ENCODE data around the gene BAHD1.

DNA sequence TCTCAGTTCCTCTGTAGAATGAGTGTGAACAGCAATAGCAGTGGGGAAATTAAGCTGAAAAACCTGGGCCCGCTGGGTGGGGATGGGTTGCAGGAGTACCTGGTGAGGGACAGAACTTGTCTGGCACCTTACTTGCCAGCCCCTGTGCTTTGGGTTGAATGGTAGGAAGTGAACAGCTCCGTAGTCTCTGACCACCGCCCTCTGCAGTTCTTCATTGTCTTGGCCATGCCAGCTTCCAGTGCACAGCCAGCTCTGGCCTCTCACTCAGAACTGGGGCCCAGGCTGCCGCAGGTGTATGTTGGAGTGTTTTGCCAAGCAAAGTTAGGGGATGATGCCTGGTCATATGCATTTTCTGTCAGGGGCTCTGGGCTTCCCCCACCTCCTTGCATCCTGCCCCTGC lies 16.0 kb downstream of the BAHD1 start:
- no peak for TF ChIP-seq POLR2A (IDR thresholded peaks at IDR 0.05)
- TF ChIP-seq, protein P1, sequence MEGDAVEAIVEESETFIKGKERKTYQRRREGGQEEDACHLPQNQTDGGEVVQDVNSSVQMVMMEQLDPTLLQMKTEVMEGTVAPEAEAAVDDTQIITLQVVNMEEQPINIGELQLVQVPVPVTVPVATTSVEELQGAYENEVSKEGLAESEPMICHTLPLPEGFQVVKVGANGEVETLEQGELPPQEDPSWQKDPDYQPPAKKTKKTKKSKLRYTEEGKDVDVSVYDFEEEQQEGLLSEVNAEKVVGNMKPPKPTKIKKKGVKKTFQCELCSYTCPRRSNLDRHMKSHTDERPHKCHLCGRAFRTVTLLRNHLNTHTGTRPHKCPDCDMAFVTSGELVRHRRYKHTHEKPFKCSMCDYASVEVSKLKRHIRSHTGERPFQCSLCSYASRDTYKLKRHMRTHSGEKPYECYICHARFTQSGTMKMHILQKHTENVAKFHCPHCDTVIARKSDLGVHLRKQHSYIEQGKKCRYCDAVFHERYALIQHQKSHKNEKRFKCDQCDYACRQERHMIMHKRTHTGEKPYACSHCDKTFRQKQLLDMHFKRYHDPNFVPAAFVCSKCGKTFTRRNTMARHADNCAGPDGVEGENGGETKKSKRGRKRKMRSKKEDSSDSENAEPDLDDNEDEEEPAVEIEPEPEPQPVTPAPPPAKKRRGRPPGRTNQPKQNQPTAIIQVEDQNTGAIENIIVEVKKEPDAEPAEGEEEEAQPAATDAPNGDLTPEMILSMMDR (IDR thresholded peaks at IDR 0.05): no peak
